Prostate gland (tissue), 2 donors: Measurements from ENCODE around the gene PSPN.
"Not testable (repeated sequence)": the region's sequence is repeated elsewhere in the genome, so short reads cannot be mapped to it uniquely, and the experiment has no call there.

Experiments used
- POLR2A ChIP-seq: fragments of 450-650 bp; IDR thresholded peaks from one replicate; pipeline ENCODE4 v1.6.1; 2016; ENCODE audit warnings: antibody characterized with exemption, mild to moderate bottlenecking
- POLR2AphosphoS5 ChIP-seq: sonication (generic); formaldehyde crosslinking; IDR thresholded peaks from one replicate; pipeline ENCODE4 v1.6.1; 2017; ENCODE audit warnings: antibody characterized with exemption
- TF ChIP-seq, protein P1 (sequence below), 4 experiments: fragments of 200-600 bp in 2 of 4; fragments of 450-650 bp in 2 of 4; sonication (generic) in 2 of 4; IDR thresholded peaks; 1 replicate in 3 of 4; 2 replicates in 1 of 4; pipeline ENCODE4 v1.5.1; 2016 to 2019; ENCODE audit warnings: antibody characterized with exemption in 4 of 4, mild to moderate bottlenecking in 2 of 4, moderate library complexity in 2 of 4

DNA sequence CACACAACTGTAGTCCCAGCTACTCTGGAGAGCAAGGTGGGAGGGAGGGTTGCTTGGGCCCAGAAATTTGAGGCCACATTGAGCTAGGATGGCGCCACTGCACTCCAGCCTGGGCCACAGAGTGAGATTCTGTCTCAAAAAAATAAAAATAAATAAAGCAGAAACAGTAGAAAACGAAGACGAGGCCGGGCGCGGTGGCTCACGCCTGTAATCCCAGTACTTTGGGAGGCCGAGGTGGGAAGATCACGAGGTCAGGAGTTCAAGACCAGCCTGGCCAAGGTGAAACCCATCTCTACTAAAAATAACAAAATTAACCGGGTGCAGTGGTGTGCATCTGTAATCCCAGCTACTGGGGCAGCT lies 14.9 kb downstream of the PSPN start:
- TF ChIP-seq POLR2AphosphoS5, POLR2A: not testable (repeated sequence)
- TF ChIP-seq, protein P1, sequence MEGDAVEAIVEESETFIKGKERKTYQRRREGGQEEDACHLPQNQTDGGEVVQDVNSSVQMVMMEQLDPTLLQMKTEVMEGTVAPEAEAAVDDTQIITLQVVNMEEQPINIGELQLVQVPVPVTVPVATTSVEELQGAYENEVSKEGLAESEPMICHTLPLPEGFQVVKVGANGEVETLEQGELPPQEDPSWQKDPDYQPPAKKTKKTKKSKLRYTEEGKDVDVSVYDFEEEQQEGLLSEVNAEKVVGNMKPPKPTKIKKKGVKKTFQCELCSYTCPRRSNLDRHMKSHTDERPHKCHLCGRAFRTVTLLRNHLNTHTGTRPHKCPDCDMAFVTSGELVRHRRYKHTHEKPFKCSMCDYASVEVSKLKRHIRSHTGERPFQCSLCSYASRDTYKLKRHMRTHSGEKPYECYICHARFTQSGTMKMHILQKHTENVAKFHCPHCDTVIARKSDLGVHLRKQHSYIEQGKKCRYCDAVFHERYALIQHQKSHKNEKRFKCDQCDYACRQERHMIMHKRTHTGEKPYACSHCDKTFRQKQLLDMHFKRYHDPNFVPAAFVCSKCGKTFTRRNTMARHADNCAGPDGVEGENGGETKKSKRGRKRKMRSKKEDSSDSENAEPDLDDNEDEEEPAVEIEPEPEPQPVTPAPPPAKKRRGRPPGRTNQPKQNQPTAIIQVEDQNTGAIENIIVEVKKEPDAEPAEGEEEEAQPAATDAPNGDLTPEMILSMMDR (IDR thresholded peaks at IDR 0.05), result not testable (repeated sequence)
